Peyer's patch (tissue), 4 donors: ENCODE results near the gene ROBO1.

Experiments used
- CTCF ChIP-seq, 6 experiments: fragments of 450-650 bp in 4 of 6; fragments of 200-600 bp in 2 of 6; sonication (generic) in 1 of 6; IDR thresholded peaks; one replicate each; pipeline ENCODE4 v1.5.1; 2017 to 2019; ENCODE audit warnings: antibody characterized with exemption in 6 of 6, mild to moderate bottlenecking in 3 of 6, moderate library complexity in 1 of 6
- POLR2A ChIP-seq, 2 donors: fragments of 450-650 bp; IDR thresholded peaks; one replicate each; pipeline ENCODE4 v1.5.1; 2017; ENCODE audit warnings: antibody characterized with exemption in 2 of 2, mild to moderate bottlenecking in 2 of 2, moderate library complexity in 2 of 2

DNA sequence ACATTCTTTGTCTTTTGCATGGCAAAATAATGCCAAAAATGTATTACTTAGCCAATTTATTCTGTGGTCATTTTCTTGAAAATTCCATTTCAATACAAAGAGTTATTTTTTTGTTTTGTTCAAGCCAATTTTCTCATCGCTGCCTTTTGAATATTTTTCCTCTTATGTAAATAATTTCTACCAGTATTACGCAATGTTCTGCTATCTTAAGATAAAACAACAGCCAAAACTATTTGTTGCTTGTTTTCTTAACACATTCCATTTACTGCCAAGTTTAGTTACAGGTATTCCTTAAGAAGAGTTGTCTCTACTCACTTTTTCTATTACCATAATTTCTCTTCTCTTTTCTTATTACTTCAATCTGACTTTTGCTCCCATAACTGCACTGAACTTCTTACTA, 163.1 kb downstream of the ROBO1 start:
- no peak for TF ChIP-seq CTCF (IDR thresholded peaks at IDR 0.05)
- TF ChIP-seq POLR2A (IDR thresholded peaks at IDR 0.05) = no peak
